ENCODE data around the gene NXPE3. TPM values are rescaled to one million over a fixed set of nuclear protein-coding genes. Genes with fewer than 3 reads are reported as not detected.
A peak's percentile ranks its signal among the peaks of the same experiment; 100 is the strongest.

The NXPE3 gene
- total RNA-seq, 1 experiment from 2014 or later: 5.3 TPM

DNA sequence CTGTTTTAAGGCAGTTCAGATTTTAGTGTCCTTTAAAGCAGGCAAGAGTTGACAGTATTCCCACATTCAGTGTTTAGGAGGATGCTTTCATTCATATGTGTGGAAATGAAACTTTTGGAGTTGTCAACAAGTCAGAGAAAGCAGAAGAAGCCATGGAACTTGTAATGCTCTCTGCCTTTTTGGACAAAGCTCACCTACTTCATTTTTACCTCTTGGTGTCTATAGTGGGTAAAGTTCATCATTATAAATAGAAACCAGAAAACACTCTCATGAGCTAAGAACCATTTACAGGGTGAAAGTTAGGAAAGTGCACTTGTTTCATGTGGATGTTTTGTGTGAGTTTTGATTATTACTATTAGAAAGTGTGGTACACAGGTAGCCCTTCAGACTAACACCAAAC, 61.1 kb downstream of the NXPE3 start:
- TF ChIP-seq, protein P1, sequence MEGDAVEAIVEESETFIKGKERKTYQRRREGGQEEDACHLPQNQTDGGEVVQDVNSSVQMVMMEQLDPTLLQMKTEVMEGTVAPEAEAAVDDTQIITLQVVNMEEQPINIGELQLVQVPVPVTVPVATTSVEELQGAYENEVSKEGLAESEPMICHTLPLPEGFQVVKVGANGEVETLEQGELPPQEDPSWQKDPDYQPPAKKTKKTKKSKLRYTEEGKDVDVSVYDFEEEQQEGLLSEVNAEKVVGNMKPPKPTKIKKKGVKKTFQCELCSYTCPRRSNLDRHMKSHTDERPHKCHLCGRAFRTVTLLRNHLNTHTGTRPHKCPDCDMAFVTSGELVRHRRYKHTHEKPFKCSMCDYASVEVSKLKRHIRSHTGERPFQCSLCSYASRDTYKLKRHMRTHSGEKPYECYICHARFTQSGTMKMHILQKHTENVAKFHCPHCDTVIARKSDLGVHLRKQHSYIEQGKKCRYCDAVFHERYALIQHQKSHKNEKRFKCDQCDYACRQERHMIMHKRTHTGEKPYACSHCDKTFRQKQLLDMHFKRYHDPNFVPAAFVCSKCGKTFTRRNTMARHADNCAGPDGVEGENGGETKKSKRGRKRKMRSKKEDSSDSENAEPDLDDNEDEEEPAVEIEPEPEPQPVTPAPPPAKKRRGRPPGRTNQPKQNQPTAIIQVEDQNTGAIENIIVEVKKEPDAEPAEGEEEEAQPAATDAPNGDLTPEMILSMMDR (IDR thresholded peaks at IDR 0.05; ENCODE audit: insufficient read depth in 1 of 2, low read depth in 1 of 2, low read length in 1 of 2, severe bottlenecking in 1 of 2, unreplicated experiment in 1 of 2): no peak
- no peaks in the 10 kb centered on the region for H3K27me3 Mint-ChIP-seq (ENCODE audit: insufficient read depth, unreplicated experiment)
- CTCF ChIA-PET: no interaction called here
- POLR2A ChIA-PET: no interaction called here
- intact Hi-C loops (cut with micrococcal nuclease; ENCODE audit: unreplicated experiment): no loop called here
- H3K4me3 Mint-ChIP-seq (ENCODE audit: unreplicated experiment): no peak overlapping the region
- no peaks in the 10 kb centered on the region for H3K9me3 ChIP-seq
- no peaks in the 10 kb centered on the region for H3K36me3 Mint-ChIP-seq (ENCODE audit: insufficient read depth, unreplicated experiment)
- BruUV-seq (replicated peaks): no TSS peak
- H3K4me3 ChIP-seq (ENCODE audit: low read depth, low read length): no peak overlapping the region
- H3K36me3 ChIP-seq (ENCODE audit: control insufficient read depth, insufficient read depth, low read length): no peaks in the 10 kb centered on the region
- peaks cover 7% of the 10 kb centered on the region for H3K4me1 ChIP-seq
- peaks cover 13% of the 10 kb centered on the region for H3K9me3 Mint-ChIP-seq (ENCODE audit: unreplicated experiment)
- peaks cover 13% of the 10 kb centered on the region for H3K4me1 Mint-ChIP-seq (ENCODE audit: low read depth, unreplicated experiment)
- no peak overlapping the region for H3K27ac Mint-ChIP-seq (ENCODE audit: unreplicated experiment)
- no peaks in the 10 kb centered on the region for H3K27me3 ChIP-seq (replicated peaks; ENCODE audit: control insufficient read depth, insufficient read depth, low read length)
- DNase-seq: no peak

DNA sequence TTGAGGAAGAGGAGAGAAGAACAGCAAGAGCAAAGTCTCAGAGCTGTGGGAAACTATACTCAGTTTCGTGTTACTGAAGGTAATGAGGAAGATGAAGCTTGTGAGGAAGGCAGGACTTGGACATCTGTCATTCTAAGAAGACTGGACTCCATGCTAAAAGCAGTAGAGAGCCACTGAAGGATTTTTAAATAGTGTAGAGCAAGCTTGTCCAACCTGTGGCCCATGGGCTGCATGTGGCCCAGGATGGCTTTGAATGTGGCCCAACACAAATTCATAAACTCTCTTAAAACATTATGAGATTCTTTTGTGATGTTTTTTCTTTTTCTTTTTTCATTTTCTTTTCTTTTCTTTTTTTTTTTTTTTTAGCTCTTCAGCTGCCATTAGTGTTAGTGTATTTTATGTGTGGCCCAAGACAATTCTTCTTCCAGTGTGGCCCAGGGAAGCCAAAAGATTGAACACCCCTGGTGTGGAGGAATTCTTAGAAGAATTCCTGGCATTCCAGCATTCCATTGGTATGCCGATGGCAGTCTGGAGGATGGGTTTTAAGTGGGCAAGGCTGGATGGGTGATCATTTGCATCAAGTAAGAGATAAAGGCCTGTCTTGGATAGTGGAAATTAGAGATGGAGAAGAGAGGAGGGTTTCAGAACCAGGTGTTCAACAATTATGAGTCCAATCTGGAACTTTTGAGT, 63.4 kb downstream of the NXPE3 start:
- no peaks in the 10 kb centered on the region for H3K36me3 Mint-ChIP-seq (ENCODE audit: insufficient read depth, unreplicated experiment)
- peak overlapping the region; percentile 66 for H3K27ac Mint-ChIP-seq (ENCODE audit: unreplicated experiment)
- no peak for DNase-seq
- no peak overlapping the region for H3K4me3 ChIP-seq (ENCODE audit: low read depth, low read length)
- no peaks in the 10 kb centered on the region for H3K27me3 Mint-ChIP-seq (ENCODE audit: insufficient read depth, unreplicated experiment)
- peaks cover 13% of the 10 kb centered on the region for H3K4me1 Mint-ChIP-seq (ENCODE audit: low read depth, unreplicated experiment)
- POLR2A ChIA-PET: no interaction called here
- no peaks in the 10 kb centered on the region for H3K27me3 ChIP-seq (replicated peaks; ENCODE audit: control insufficient read depth, insufficient read depth, low read length)
- H3K4me1 ChIP-seq: peaks cover 29% of the 10 kb centered on the region
- no TSS peak for BruUV-seq (replicated peaks)
- TF ChIP-seq, protein P1 (IDR thresholded peaks at IDR 0.05; ENCODE audit: insufficient read depth in 1 of 2, low read depth in 1 of 2, low read length in 1 of 2, severe bottlenecking in 1 of 2, unreplicated experiment in 1 of 2): no peak
- no peak overlapping the region for H3K4me3 Mint-ChIP-seq (ENCODE audit: unreplicated experiment)
- CTCF ChIA-PET: interaction anchor here (0.6 kb wide), 1 partner anchor 40 kb away, joined by 4 read pairs; no protein-coding TSS in a partner anchor
- peaks cover 13% of the 10 kb centered on the region for H3K9me3 Mint-ChIP-seq (ENCODE audit: unreplicated experiment)
- intact Hi-C loops (cut with micrococcal nuclease; ENCODE audit: unreplicated experiment): no loop called here
- H3K36me3 ChIP-seq (ENCODE audit: control insufficient read depth, insufficient read depth, low read length): no peaks in the 10 kb centered on the region
- no peaks in the 10 kb centered on the region for H3K9me3 ChIP-seq

DNA sequence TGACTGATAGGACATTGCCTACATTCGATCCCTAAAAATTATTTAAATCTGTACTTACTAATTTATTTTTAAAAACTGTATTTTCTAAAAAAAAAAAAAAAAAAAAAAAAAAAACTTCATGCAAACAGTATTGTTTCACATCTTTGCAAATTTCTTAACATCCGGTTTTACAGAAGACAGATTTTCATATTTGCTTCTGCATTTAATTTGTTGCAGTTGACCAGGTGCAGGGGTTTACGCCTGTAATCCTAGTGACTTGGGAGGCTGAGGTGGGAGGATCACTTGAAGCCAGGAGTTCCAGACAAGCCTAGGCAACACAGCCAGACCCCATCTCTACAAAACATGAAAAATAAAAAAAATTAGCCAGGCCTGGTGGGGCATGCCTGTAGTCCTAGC, 63.9 kb downstream of the NXPE3 start:
- Histone ChIP-seq H3K36me3 (ENCODE audit: control insufficient read depth, insufficient read depth, low read length) (no peaks in the 10 kb centered on the region), H3K27me3 (replicated peaks; ENCODE audit: control insufficient read depth, insufficient read depth, low read length) (no peaks in the 10 kb centered on the region), H3K4me3 (ENCODE audit: low read depth, low read length) (no peak overlapping the region), H3K4me1 (peaks cover 34% of the 10 kb centered on the region), H3K9me3 (no peaks in the 10 kb centered on the region)
- Mint-ChIP-seq H3K4me1 (ENCODE audit: low read depth, unreplicated experiment) (peaks cover 17% of the 10 kb centered on the region), H3K4me3 (ENCODE audit: unreplicated experiment) (no peak overlapping the region), H3K27me3 (ENCODE audit: insufficient read depth, unreplicated experiment) (no peaks in the 10 kb centered on the region), H3K27ac (ENCODE audit: unreplicated experiment) (no peak overlapping the region), H3K36me3 (ENCODE audit: insufficient read depth, unreplicated experiment) (no peaks in the 10 kb centered on the region), H3K9me3 (ENCODE audit: unreplicated experiment) (peaks cover 13% of the 10 kb centered on the region)
- no TSS peak for BruUV-seq (replicated peaks)
- ChIA-PET CTCF (interaction anchor here (0.6 kb wide), 1 partner anchor 40 kb away, joined by 4 read pairs; no protein-coding TSS in a partner anchor), POLR2A (no interaction called here)
- intact Hi-C loops (cut with micrococcal nuclease; ENCODE audit: unreplicated experiment): no loop called here
- DNase-seq: no peak
- TF ChIP-seq, protein P1 (IDR thresholded peaks at IDR 0.05; ENCODE audit: insufficient read depth in 1 of 2, low read depth in 1 of 2, low read length in 1 of 2, severe bottlenecking in 1 of 2, unreplicated experiment in 1 of 2): no peak
